Tongue (tissue), 2 donors: ENCODE measurements around the gene TTC33. TPM values are rescaled to one million over a fixed set of nuclear protein-coding genes. Genes with fewer than 3 reads are reported as not detected.
A peak's percentile ranks its signal among the peaks of the same experiment; 100 is the strongest.
"Not testable (repeated sequence)": the region's sequence is repeated elsewhere in the genome, so short reads cannot be mapped to it uniquely, and the experiment has no call there.

Experiments used
- DNase-seq: peaks from one replicate; pipeline ENCODE4 v3.0.0-alpha.2; 2015
- total RNA-seq: library from RNA; depleted of rRNA; stranded (reverse); fragments of >200 nt; gene quantifications from one replicate; pipeline ENCODE4 v1.2.3, GENCODE V29; 2014

Gene TTC33
- total RNA-seq, 1 donor from 2014 or later: 43.8 TPM

GRCh38 chr5:40607202-40607601 is 148.6 kb downstream of the TTC33 start:
- no peak for DNase-seq

- DNase-seq: no peak
Observed at GRCh38 chr5:40606077-40606765, 149.5 kb downstream of the TTC33 start.

GRCh38 chr5:40605295-40605958 is 150.3 kb downstream of the TTC33 start:
- no peak for DNase-seq

GRCh38 chr5:40603378-40603777 is 152.4 kb downstream of the TTC33 start:
- peak; percentile 69 for DNase-seq

GRCh38 chr5:40601198-40601868 is 154.4 kb downstream of the TTC33 start:
- no peak for DNase-seq

- no peak for DNase-seq
Observed at GRCh38 chr5:40600383-40600782, 155.4 kb downstream of the TTC33 start.

GRCh38 chr5:40599676-40600075 is 156.1 kb downstream of the TTC33 start:
- no peak for DNase-seq

- DNase-seq: no peak
Observed at GRCh38 chr5:40594811-40595210, 160.9 kb downstream of the TTC33 start.

- not testable (repeated sequence) for DNase-seq
Observed at GRCh38 chr5:40591727-40592396, 163.9 kb downstream of the TTC33 start.

GRCh38 chr5:40587376-40587775 is 168.4 kb downstream of the TTC33 start:
- no peak for DNase-seq

GRCh38 chr5:40585537-40586267 is 170.1 kb downstream of the TTC33 start:
- DNase-seq: no peak

- DNase-seq: no peak
Observed at GRCh38 chr5:40584054-40584453, 171.7 kb downstream of the TTC33 start.

- no peak for DNase-seq
Observed at GRCh38 chr5:40578501-40579451, 177.0 kb downstream of the TTC33 start.

GRCh38 chr5:40577718-40578117 is 178.0 kb downstream of the TTC33 start:
- DNase-seq: no peak

- DNase-seq: no peak
Observed at GRCh38 chr5:40575921-40576320, 179.8 kb downstream of the TTC33 start.

- no peak for DNase-seq
Observed at GRCh38 chr5:40575411-40575810, 180.3 kb downstream of the TTC33 start.

- DNase-seq: peak; percentile 90
Observed at GRCh38 chr5:40572937-40573336, 182.8 kb downstream of the TTC33 start.

- peak; percentile 72 for DNase-seq
Observed at GRCh38 chr5:40572391-40572790, 183.4 kb downstream of the TTC33 start.

GRCh38 chr5:40571729-40572128 is 184.0 kb downstream of the TTC33 start:
- DNase-seq: no peak

GRCh38 chr5:40570408-40571129 is 185.2 kb downstream of the TTC33 start:
- DNase-seq: no peak
